Heart right ventricle (tissue), 16 donors: ENCODE results near the gene VAMP2. TPM values are rescaled to one million over a fixed set of nuclear protein-coding genes. Genes with fewer than 3 reads are reported as not detected.
A peak's percentile ranks its signal among the peaks of the same experiment; 100 is the strongest.

Source experiments
- ATAC-seq, 8 donors: fragments of 200-7000 bp; cut with Tn5 transposase; one replicate each; pipeline ENCODE4 v1.9.1; 2020; ENCODE audit warnings: mild to moderate bottlenecking in 8 of 8, moderate library complexity in 8 of 8, moderate number of reproducible peaks in 1 of 8
- DNase-seq, 2 donors: peaks; one replicate each; pipeline ENCODE4 v3.0.0-alpha.2; 2020
- H3K27ac ChIP-seq, 10 donors: fragments of 200-600 bp; sonication (generic) in 2 of 10; one replicate each; pipeline versions ENCODE4 v1.5.0 to v1.8.0; 2020 to 2022; ENCODE audit warnings: mild to moderate bottlenecking in 3 of 10
- H3K27me3 ChIP-seq, 7 donors: fragments of 200-600 bp; one replicate each; pipeline ENCODE4 v1.8.0; 2021 to 2022; ENCODE audit warnings: mild to moderate bottlenecking in 2 of 7
- H3K36me3 ChIP-seq, 9 donors: fragments of 200-600 bp; sonication (generic) in 1 of 9; one replicate each; pipeline versions ENCODE4 v1.5.0 to v1.8.0; 2020 to 2022; ENCODE audit warnings: mild to moderate bottlenecking in 2 of 9
- H3K4me1 ChIP-seq, 9 donors: fragments of 200-600 bp; sonication (generic) in 1 of 9; one replicate each; pipeline versions ENCODE4 v1.5.0 to v1.8.0; 2020 to 2022; ENCODE audit warnings: mild to moderate bottlenecking in 4 of 9
- H3K4me3 ChIP-seq, 10 donors: fragments of 200-600 bp; sonication (generic) in 2 of 10; one replicate each; pipeline versions ENCODE4 v1.5.0 to v1.8.0; 2020 to 2022; ENCODE audit warnings: mild to moderate bottlenecking in 7 of 10, moderate library complexity in 2 of 10
- H3K9me3 ChIP-seq, 11 donors: fragments of 200-600 bp in 10 of 11; sonication (generic) in 2 of 11; one replicate each; pipeline versions ENCODE4 v1.5.0 to v1.8.0; 2013 to 2022; ENCODE audit warnings: mild to moderate bottlenecking in 2 of 11, control low read depth in 1 of 11, moderate library complexity in 1 of 11
- WGBS, 2 donors: extraction: QIAGEN DNeasy Blood & Tissue Kit; methylation state at CpG; one replicate each; pipeline ENCODE4 v1.1.7; 2013; ENCODE audit warnings: inconsistent platforms in 1 of 2; 5-methylcytosine and 5-hydroxymethylcytosine counted together
- intact Hi-C, 10 donors: fragments of 100-400 bp; cut with DNase I; formaldehyde crosslinking; loops; one replicate each; pipeline versions ENCODE4 v1.11.1 to v1.14.2; 2022
- polyA plus RNA-seq, 2 donors: library from polyadenylated mRNA; stranded (reverse); fragments of 200-250 nt; gene quantifications; one replicate each; pipeline ENCODE4 v1.2.3, GENCODE V29; 2013
- total RNA-seq, 10 donors: library from RNA; stranded (reverse); fragmentation: NEBNext Ultra II Directional in 3 of 10; extraction: Animal tissue kit (Norgen Biotek cat#: 25700) in 3 of 10; gene quantifications; one replicate each; pipeline versions ENCODE4 v1.2.1 to v1.2.4, GENCODE V29; 2021 to 2023
- TF ChIP-seq, protein P1 (sequence below), 9 donors: fragments of 200-600 bp; sonication (generic) in 2 of 9; IDR thresholded peaks; one replicate each; pipeline versions ENCODE4 v1.5.0 to v1.8.0; 2021 to 2022; ENCODE audit warnings: antibody characterized with exemption in 9 of 9, mild to moderate bottlenecking in 5 of 9, moderate library complexity in 1 of 9
- donor health status: Arrhythmogenic right ventricular cardiomyopathy.
- donor health status: ischemic (EF 13 %, LVEDD 7.1; RV severe dilation, severe dysfunction).
- donor health status: healthy with polysubstance abuse.
- donor health status: DM: no; HTN: yes; CAD: no.
- donor health status: DM: no; HTN: no; CAD: no.
- donor health status: ischemic (EF 25% LVEDD 6.9; RV normal size, moderate dysfunction).
- donor health status: ischemic (EF 25% LVEDD 5.7; RV mildly dilated, moderate dysfunction).
- donor health status: healthy.
- donor health status: DM: yes; HTN: yes; CAD: no.
- donor health status: Ischemic cardiomyopathy.
- donor health status: ischemic (EF 35%, LVEDD 5.7; RV mildly dilated, moderate dysfunction).
- donor health status: nonischemic (EF 11% LVEDD 7.7; RV severe dilation, severe dysfunction).
- donor health status: DM: yes; HTN: yes; CAD: no.
- donor health status: PGD.
- donor health status: ischemic (EF 29% LVEDD 5.4; RV normal size, mild dysfunction).
- donor health status: nonischemic (EF 23%, LVEDD 6.1; RV moderate dilation, normal function).

Gene VAMP2
- total and polyA plus RNA-seq, 12 donors: 46.8 to 67.8 (median 59.9) TPM

DNA sequence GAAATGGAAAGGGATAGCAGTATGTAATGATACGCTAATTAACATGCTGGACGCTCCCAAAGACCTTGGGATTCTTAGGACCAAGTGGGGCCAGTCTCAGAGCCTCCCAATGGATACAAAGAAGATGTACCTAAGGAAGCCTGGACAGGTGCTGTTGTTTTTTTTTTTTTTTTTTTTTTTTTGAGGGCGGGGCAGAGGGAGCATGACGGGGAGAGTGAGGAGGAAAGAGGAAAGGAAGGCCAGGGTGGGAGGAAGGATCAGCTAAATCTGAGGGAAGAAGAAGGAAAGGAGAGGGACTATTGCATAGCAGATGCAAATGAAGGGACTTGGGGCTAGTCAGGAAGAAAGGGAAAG, 2.5 kb downstream of the VAMP2 start:
- WGBS, 2 donors: 58 to 62% methylated on average over 3 of the region's 4 CpGs
- TF ChIP-seq, protein P1, sequence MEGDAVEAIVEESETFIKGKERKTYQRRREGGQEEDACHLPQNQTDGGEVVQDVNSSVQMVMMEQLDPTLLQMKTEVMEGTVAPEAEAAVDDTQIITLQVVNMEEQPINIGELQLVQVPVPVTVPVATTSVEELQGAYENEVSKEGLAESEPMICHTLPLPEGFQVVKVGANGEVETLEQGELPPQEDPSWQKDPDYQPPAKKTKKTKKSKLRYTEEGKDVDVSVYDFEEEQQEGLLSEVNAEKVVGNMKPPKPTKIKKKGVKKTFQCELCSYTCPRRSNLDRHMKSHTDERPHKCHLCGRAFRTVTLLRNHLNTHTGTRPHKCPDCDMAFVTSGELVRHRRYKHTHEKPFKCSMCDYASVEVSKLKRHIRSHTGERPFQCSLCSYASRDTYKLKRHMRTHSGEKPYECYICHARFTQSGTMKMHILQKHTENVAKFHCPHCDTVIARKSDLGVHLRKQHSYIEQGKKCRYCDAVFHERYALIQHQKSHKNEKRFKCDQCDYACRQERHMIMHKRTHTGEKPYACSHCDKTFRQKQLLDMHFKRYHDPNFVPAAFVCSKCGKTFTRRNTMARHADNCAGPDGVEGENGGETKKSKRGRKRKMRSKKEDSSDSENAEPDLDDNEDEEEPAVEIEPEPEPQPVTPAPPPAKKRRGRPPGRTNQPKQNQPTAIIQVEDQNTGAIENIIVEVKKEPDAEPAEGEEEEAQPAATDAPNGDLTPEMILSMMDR (IDR thresholded peaks at IDR 0.05): no peak
- Histone ChIP-seq H3K4me1 (peaks cover 30 to 83% (median 61%) of the 10 kb centered on the region in 9 donors), H3K36me3 (peaks cover 0 to 34% (median 17%) of the 10 kb centered on the region in 9 donors), H3K4me3 (no peak overlapping the region), H3K27me3 (no peaks in the 10 kb centered on the region), H3K27ac (peak overlapping the region in 6 of 10 donors; percentile 26 to 100 (median 100)), H3K9me3 (no peaks in the 10 kb centered on the region)
- no peak for DNase-seq
- intact Hi-C loops: loop anchor here in 4 of 10 donors (2.0 to 5.0 kb wide), 3 partner anchors 23 to 38 kb away; partner anchors contain the start of gene HES7 (in 2 of the 4)
- no peak for ATAC-seq

DNA sequence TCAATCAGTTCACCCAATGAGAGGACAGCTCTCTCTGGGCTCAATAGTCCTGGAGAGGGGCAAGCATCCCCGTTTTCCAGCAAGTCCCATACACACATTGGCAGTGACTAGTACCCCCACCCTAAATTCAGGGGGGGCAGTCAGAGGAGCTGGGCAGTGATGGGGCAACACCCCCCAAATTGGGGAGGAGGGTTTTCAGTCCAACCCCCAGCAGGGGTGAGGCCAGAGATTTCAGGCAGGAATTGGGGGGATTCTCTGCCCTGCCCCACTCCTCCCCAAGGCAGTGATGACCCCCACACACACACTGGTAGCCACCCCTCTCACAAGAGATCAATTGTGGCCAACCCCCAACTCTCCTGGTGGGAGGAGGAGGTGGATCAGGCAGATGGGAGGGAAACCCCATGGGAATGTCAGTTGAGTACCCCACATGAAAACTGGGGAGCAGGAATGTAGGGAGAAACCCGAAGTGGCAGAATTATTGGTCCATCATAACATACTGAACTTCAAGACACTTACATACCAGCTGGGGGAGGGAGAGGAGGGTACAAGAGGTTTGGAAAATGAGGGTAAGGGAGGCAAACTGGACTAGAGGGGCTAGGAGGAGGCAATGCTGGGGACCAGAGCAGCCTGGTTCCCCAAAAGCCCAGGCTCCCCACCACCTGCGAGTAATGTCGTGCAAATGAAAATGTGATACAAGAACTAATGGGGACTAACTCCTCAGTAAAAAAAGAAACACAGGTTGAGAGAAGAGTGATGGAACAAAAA, 3.1 kb downstream of the VAMP2 start:
- no peaks in the 10 kb centered on the region for H3K9me3 ChIP-seq
- H3K27me3 ChIP-seq: no peaks in the 10 kb centered on the region
- DNase-seq (no peak), ATAC-seq (no peak)
- peaks cover 28 to 85% (median 56%) of the 10 kb centered on the region in 9 donors for H3K4me1 ChIP-seq
- WGBS, 2 donors: 74 to 84% methylated on average over 4 of the region's 4 CpGs
- H3K4me3 ChIP-seq: no peak overlapping the region
- H3K36me3 ChIP-seq: peaks cover 0 to 34% (median 17%) of the 10 kb centered on the region in 9 donors
- H3K27ac ChIP-seq: peak overlapping the region in 9 of 10 donors; percentile 20 to 100 (median 97)
- TF ChIP-seq, protein P1 (IDR thresholded peaks at IDR 0.05): no peak
- intact Hi-C loops: loop anchor here in 7 of 10 donors (2.0 to 10.0 kb wide), 7 partner anchors 21 to 325 kb away; partner anchors contain the start of genes HES7 (in 3 of the 7), CYB5D1 (in 1 of the 7), KDM6B (in 1 of the 7) and NAA38 (in 1 of the 7)

DNA sequence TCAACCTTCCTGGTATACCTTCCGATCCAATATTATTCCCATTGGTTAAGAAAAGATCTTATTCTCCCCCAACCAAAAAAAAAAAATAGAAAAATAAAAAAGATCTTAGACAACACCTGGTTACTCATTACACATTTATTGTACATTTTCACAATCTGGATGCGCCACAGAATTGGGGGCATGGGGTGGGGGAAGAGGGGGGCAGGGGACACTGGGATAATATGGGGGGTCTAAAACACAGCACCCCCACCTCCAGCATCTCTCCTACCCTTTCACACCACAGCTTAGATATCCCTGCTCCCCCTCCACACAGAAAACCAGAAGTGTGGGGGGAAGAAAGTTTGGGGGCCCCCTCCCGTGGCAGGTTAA, 3.7 kb downstream of the VAMP2 start:
- H3K9me3 ChIP-seq: no peaks in the 10 kb centered on the region
- intact Hi-C loops: loop anchor here in 4 of 10 donors (2.0 to 10.0 kb wide), 5 partner anchors 20 to 324 kb away; partner anchors contain the start of genes CYB5D1 (in 1 of the 4), HES7 (in 1 of the 4), KDM6B (in 1 of the 4) and NAA38 (in 1 of the 4)
- 60% methylated on average over 3 of the region's 3 CpGs for WGBS, 2 donors
- H3K4me3 ChIP-seq: peak overlapping the region in 1 of 10 donors; percentile 2
- H3K4me1 ChIP-seq: peaks cover 23 to 85% (median 50%) of the 10 kb centered on the region in 9 donors
- peaks cover 0 to 34% (median 17%) of the 10 kb centered on the region in 9 donors for H3K36me3 ChIP-seq
- no peak for ATAC-seq
- TF ChIP-seq, protein P1 (IDR thresholded peaks at IDR 0.05): no peak
- DNase-seq: no peak
- H3K27me3 ChIP-seq: no peaks in the 10 kb centered on the region
- peak overlapping the region in 9 of 10 donors; percentile 52 to 99 (median 97) for H3K27ac ChIP-seq

DNA sequence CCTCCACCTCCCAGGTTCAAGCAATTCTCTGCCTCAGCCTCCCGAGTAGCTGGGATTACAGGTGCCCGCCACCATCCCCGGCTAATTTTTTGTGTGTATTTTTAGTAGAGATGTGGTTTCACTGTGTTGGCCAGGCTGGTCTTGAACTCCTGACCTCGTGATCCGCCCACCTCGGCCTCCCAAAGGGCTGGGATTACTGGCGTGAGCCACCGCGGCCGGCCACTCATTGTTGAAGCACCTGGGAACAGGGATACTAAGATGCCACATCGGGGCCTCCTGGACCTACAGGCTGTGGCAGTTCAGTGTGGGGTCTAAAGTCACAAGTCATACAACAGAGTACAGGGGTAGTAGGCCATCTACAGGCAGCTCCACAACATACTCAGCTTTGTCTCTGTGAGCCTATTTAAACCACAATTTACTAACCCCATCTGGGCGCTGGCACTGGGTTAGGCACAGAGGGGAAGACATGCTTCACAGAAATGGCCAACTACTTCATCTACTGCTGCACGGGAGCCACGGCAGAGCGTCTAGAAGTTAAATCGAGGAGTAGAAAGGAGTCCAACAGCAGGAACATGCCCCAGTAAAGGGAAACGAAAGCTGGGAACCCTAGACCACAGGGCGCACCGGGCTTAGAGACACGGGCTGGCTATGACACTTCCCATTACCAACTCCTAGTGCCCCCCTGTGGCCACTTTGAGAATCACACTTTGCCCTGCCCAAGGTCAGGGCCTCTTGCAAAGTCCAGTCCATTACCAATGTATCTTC, 4.3 kb downstream of the VAMP2 start:
- Histone ChIP-seq H3K36me3 (peaks cover 0 to 34% (median 17%) of the 10 kb centered on the region in 9 donors), H3K27me3 (no peaks in the 10 kb centered on the region), H3K4me1 (peaks cover 18 to 85% (median 50%) of the 10 kb centered on the region in 9 donors), H3K4me3 (peak overlapping the region in 3 of 10 donors; percentile 1 to 11 (median 2)), H3K27ac (peak overlapping the region in 9 of 10 donors; percentile 64 to 99 (median 97)), H3K9me3 (no peaks in the 10 kb centered on the region)
- TF ChIP-seq, protein P1 (IDR thresholded peaks at IDR 0.05): peak; percentile 88 to 96 (median 90)
- peak; percentile 91 to 93 for DNase-seq
- peak in 1 of 8 donors; percentile 6 for ATAC-seq
- WGBS, 2 donors: 40 to 43% methylated on average over 20 of the region's 20 CpGs
- intact Hi-C loops: loop anchor here in 4 of 10 donors (1.0 to 10.0 kb wide), 6 partner anchors 20 to 324 kb away; partner anchors contain the start of genes CYB5D1 (in 1 of the 4), HES7 (in 1 of the 4), KDM6B (in 1 of the 4) and NAA38 (in 1 of the 4)
